Ishikawa (cell line): ENCODE measurements around the gene SLC7A6.

Experiments
- EP300 ChIP-seq: IDR thresholded peaks from 2 replicates; pipeline ENCODE4 v1.6.1; 2012; ENCODE audit warnings: borderline replicate concordance
- REST ChIP-seq: IDR thresholded peaks from 2 replicates; pipeline ENCODE4 v1.6.1; 2012; ENCODE audit warnings: low read depth, mild to moderate bottlenecking

- no peak for TF ChIP-seq REST
- no peak for TF ChIP-seq EP300
These were observed 6.0 kb downstream of the SLC7A6 start for GRCh38 chr16:68270353-68270752.
